Fibroblast of lung (primary cell): Measurements from ENCODE around the gene MMRN1.

Experiments used
- EZH2 ChIP-seq: IDR thresholded peaks from 2 replicates; pipeline ENCODE4 v1.5.1; 2012; ENCODE audit warnings: low read length, control low read depth, mild to moderate bottlenecking; ENCODE audit errors: missing control alignments
- TF ChIP-seq, protein P1 (sequence below), 2 donors: IDR thresholded peaks in 1 of 2; conservative IDR thresholded peaks in 1 of 2; 1 replicate in 1 of 2; 2 replicates in 1 of 2; pipeline ENCODE4 v1.5.1; 2011 to 2012; ENCODE audit warnings: low read length in 2 of 2, control low read depth in 1 of 2, inconsistent platforms in 1 of 2, low read depth in 1 of 2, mild to moderate bottlenecking in 1 of 2

DNA sequence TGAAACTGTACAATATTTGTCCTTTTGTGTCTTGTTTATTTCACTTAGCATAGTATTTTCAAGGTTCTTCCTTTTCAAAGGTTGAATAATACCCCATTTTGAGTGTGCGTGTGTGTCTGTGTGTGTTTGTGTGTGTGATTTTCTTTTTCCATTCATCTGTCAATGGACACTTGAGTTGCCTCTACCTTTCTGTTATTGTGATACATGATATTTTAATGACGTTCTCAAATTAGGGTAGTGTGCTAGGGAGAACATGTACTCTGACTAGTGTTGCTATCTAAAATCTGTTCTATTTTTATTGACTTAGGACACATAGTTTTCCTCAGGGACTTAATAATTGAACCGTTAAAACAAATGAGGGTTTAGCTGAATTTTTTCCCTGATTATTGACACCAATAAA, 9.9 kb downstream of the MMRN1 start:
- TF ChIP-seq, protein P1, sequence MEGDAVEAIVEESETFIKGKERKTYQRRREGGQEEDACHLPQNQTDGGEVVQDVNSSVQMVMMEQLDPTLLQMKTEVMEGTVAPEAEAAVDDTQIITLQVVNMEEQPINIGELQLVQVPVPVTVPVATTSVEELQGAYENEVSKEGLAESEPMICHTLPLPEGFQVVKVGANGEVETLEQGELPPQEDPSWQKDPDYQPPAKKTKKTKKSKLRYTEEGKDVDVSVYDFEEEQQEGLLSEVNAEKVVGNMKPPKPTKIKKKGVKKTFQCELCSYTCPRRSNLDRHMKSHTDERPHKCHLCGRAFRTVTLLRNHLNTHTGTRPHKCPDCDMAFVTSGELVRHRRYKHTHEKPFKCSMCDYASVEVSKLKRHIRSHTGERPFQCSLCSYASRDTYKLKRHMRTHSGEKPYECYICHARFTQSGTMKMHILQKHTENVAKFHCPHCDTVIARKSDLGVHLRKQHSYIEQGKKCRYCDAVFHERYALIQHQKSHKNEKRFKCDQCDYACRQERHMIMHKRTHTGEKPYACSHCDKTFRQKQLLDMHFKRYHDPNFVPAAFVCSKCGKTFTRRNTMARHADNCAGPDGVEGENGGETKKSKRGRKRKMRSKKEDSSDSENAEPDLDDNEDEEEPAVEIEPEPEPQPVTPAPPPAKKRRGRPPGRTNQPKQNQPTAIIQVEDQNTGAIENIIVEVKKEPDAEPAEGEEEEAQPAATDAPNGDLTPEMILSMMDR (conservative IDR thresholded peaks at IDR 0.05 in 1 of 2, IDR thresholded peaks at IDR 0.05 in 1 of 2; ENCODE audit: low read depth in 1 of 2, low read length in 2 of 2), result no peak
- no peak for TF ChIP-seq EZH2
